HG02610 (cell line): ENCODE results near the gene GFY.
"Not testable (repeated sequence)": the region's sequence is repeated elsewhere in the genome, so short reads cannot be mapped to it uniquely, and the experiment has no call there.

Experiments
- ATAC-seq: cut with Tn5 transposase; IDR thresholded peaks from one replicate; pipeline ENCODE4 v1.9.1; 2021; ENCODE audit warnings: mild to moderate bottlenecking, moderate library complexity; ENCODE audit not compliant: unreplicated experiment

The GFY gene

DNA sequence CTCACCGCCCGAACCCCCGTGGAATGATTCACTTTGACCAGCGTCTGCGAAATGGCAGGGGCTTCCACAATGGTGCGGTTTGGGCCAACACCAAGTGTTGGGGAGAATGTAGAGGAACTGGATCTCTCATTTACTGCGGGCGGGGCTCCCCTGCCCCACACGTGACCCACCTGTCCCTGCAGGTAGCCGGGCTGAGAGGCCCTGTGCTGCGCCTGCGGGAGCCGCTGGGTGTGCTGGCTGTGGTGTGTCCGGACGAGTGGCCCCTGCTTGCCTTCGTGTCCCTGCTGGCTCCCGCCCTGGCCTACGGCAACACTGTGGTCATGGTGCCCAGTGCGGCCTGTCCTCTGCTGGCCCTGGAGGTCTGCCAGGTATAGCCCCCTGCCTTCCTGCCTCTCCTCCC is 43.0 kb downstream of the GFY start:
- no peak for ATAC-seq

GRCh38 chr19:49468746-49469447 is 43.7 kb downstream of the GFY start:
- ATAC-seq, result peak; percentile 62

DNA sequence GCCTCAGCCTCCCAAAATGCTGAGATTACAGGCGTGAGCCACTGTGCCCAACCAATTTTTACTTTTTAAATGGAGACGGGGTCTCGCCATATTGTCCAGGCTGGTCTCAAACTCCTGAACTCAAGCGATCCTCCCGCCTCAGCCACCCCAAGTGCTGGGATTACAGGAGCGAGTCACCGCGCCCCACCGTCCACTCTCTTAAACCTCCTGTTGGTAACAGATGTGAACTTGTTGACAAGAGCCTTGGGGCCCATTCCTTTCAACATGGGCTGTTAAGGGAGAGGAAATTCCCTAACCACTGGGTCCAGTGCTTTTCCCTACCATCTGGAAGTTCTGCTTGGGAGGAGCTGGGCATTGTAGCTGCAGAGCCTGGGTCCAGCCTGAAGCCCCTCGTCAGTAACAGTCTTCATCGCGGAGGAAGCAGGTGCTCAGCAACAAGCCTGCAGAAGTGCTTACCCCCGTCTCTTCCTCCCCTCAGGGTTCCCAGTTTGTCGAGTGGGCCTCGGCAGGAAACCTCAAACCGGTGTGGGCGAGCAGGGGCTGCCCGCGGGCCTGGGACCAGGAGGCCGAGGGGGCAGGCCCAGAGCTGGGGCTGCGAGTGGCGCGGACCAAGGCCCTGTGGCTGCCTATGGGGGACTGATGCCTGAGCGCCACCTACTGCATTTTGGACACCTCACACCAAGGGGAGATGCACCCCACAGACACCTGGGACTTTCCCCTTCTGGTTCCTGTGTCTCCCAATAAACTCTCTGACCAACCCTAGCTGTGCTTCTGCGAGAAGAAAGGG is 44.8 kb downstream of the GFY start:
- ATAC-seq, result peak; percentile 51

GRCh38 chr19:49470615-49470978 is 45.4 kb downstream of the GFY start:
- ATAC-seq, result no peak

GRCh38 chr19:49472936-49473335 is 47.7 kb downstream of the GFY start:
- no peak for ATAC-seq

DNA sequence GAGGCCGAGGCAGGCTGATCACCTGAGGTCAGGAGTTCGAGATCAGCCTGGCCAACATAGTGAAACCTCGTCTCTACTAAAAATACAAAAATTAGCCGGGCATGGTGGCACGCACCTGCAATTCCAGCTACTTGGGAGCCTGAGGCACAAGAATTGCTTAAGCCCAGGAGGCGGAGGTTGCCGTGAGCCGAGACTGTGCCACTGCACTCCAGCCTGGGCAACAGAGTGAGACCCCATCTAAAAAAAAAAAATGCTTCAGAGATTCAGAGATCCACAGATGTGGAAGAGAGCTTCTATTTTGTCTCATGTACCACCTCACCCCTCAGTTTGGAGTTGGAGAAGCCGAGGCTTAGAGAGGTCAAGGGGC is 48.3 kb downstream of the GFY start:
- not testable (repeated sequence) for ATAC-seq

- peak; percentile 33 for ATAC-seq
These were observed 48.8 kb downstream of the GFY start, which contains the start of gene FLT3LG for GRCh38 chr19:49473868-49474541. TSS of gene FLT3LG (plus strand) at chr19:49474215. CDS start at chr19:49474640, 425 bp downstream.

DNA sequence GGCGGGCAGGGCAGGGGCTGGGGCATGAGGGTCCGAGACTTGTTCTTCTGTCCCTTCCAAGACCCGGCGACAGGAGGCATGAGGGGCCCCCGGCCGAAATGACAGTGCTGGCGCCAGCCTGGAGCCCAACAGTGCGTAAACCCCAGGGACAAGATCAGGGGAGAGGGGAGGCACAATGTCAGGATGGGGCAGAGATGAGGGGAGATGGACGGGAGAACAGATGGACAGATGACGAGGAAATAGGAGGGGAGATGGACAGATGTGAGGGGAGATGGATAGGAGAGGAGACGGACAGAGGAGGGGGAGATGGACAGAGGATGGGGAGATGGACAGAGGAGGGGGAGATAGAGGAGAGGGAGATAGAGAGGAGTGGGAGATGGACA is 49.3 kb downstream of the GFY start:
- ATAC-seq, result no peak

DNA sequence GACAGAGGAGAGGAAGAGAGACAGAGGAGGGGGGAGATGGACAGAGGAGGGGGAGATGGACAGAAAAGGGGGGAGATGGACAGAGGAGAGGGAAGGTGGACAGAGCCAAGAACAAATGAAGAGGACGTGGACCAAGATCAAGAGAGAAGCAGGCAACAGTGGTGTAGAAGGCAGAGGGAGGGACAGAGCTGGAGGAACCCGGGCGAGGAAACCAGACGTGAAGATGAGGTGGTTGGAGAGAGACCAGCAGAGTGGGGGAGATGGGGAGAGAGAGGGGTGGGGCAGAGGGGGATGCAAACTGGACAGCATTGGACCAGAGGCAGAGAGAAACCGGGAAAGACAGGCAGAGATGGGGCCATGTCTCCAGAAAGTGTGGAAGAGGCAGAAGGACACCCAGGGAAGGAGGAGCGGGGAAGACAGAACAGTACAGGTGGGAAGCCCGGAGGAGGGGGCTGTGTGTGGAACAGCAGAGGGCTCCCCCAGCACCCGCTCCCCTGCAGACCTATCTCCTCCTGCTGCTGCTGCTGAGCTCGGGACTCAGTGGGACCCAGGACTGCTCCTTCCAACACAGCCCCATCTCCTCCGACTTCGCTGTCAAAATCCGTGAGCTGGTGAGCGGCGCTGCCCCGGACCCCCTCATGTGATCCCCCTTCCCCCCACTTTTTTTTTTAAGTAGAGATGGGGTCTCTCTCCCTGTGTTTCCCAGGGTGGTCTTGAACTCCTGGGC is 50.2 kb downstream of the GFY start:
- ATAC-seq, result no peak

DNA sequence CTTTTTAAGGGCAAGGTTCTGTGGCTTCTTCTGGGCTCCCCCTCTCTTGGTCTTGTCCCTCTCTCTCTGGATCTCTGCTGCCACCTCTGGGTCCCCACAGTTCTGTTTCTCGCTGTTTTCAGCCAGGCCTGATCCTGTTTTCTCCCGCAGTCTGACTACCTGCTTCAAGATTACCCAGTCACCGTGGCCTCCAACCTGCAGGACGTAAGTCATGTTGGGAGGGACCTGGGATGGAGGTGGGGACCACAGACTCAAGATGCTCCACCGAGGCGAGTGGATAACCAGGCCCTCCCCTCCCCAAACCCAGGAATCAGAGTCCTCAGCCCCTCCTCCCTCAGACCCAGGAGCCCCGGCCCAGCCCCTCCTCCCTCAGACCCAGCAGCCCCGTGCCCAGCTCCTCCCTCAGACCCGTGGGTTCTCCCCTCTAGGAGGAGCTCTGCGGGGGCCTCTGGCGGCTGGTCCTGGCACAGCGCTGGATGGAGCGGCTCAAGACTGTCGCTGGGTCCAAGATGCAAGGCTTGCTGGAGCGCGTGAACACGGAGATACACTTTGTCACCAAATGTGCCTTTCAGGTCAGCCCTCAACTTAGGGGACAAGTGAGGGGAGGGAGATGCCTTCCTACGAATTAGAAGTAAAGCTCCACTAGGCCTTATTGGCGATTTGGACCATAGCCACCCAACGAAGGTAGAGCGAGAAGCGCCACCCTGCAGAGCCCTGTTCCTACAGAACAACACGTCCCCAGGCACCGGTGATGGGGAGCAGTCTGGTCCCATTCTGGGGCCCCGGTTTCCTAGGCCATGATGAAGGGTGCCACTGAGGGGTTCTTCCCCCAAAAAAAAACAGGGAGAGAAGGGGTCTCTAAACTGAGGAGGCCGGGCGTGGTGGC is 51.0 kb downstream of the GFY start:
- no peak for ATAC-seq
